IMR-90 (cell line): ENCODE results near the gene CCDC144A.
"Not testable (repeated sequence)": the region's sequence is repeated elsewhere in the genome, so short reads cannot be mapped to it uniquely, and the experiment has no call there.

ENCODE experiments used
- BHLHE40 ChIP-seq: fragments of 150-350 bp; IDR thresholded peaks from 2 replicates; pipeline ENCODE4 v1.6.1; 2016; ENCODE audit warnings: mild to moderate bottlenecking, low read depth, low read length
- CEBPB ChIP-seq: IDR thresholded peaks from 2 replicates; pipeline ENCODE4 v1.6.1; 2012; ENCODE audit warnings: low read depth, low read length, improper control_type of control experiment
- CTCF ChIP-seq: conservative IDR thresholded peaks from 2 replicates; pipeline ENCODE4 v1.5.1; 2012; ENCODE audit warnings: mild to moderate bottlenecking, low read depth, low read length, improper control_type of control experiment
- FOS ChIP-seq: fragments of 150-350 bp; IDR thresholded peaks from 2 replicates; pipeline ENCODE4 v1.6.1; 2016; ENCODE audit warnings: low read depth, low read length
- MXI1 ChIP-seq: IDR thresholded peaks from 2 replicates; pipeline ENCODE4 v1.6.1; 2012; ENCODE audit warnings: low read depth, mild to moderate bottlenecking, low read length, moderate library complexity, borderline replicate concordance
- POLR2A ChIP-seq: IDR thresholded peaks from 2 replicates; pipeline ENCODE4 v1.6.1; 2012; ENCODE audit warnings: mild to moderate bottlenecking, low read depth, low read length
- RAD21 ChIP-seq: IDR thresholded peaks from 2 replicates; pipeline ENCODE4 v1.6.1; 2012; ENCODE audit warnings: low read length, improper control_type of control experiment
- RFX5 ChIP-seq: IDR thresholded peaks from 2 replicates; pipeline ENCODE4 v1.8.0; 2012; ENCODE audit warnings: low read depth, mild to moderate bottlenecking, low read length, moderate library complexity
- SMC3 ChIP-seq: fragments of 150-350 bp; IDR thresholded peaks from 2 replicates; pipeline ENCODE4 v1.6.1; 2016; ENCODE audit warnings: low read depth, mild to moderate bottlenecking, antibody characterized with exemption, low read length, moderate library complexity
- USF2 ChIP-seq: fragments of 150-350 bp; IDR thresholded peaks from 2 replicates; pipeline ENCODE4 v1.6.1; 2017; ENCODE audit warnings: mild to moderate bottlenecking, antibody characterized with exemption, low read length, low read depth

GRCh38 chr17:16817940-16818339, 127.9 kb downstream of the CCDC144A start:
- TF ChIP-seq RAD21, USF2, CTCF, CEBPB, MXI1, BHLHE40, POLR2A, SMC3, FOS, RFX5: not testable (repeated sequence)
